Measurements from ENCODE around the gene TNFSF11. TPM values are rescaled to one million over a fixed set of nuclear protein-coding genes. Genes with fewer than 3 reads are reported as not detected.

TNFSF11 gene
- total and polyA plus RNA-seq, 2 donors (not counting 3 experiments of a cell fraction or from before 2014, with no cell fraction given): not detected

DNA sequence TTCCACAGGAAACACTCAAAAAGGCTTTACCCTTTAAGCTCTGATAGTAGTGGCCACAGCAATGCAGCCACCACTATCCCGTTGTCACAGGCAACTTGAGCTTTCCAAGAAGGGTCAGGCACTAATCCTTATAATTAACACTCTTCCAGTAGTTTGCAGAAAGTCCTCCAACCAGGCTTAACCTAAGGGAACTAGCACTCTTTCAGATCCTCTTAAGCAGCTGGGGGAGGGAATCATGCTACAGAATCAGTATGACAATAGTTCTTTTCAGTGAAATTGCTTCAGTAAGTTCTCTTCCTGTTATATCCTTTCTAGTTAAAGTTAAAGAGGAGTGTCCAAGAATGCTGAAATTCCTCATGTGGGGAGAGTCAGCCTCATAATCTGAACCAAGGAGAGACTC lies 82.2 kb downstream of the TNFSF11 start:
- no peaks in the 10 kb centered on the region for H4K20me1 ChIP-seq (replicated peaks; ENCODE audit: control insufficient read depth, extremely low read depth, insufficient read depth, low read length)
- H3K27ac ChIP-seq (ENCODE audit: insufficient read depth, low read depth, low read length): no peak overlapping the region
- FAIRE-seq (no peak), DNase-seq (ENCODE audit: low read depth, low spot score) (no peak)
- no peak overlapping the region for H3K9ac ChIP-seq (replicated peaks; ENCODE audit: extremely low read depth, insufficient read depth, low read length)
- no peaks in the 10 kb centered on the region for H3K36me3 ChIP-seq (ENCODE audit: control insufficient read depth in 2 of 2, extremely low read depth in 1 of 2, insufficient read depth in 2 of 2, low read length in 2 of 2)
- CTCF ChIA-PET: interaction anchor here (1.0 kb wide), 1 partner anchor 1148 kb away, joined by 3 read pairs; no protein-coding TSS in a partner anchor
- no TSS peak for BruUV-seq (replicated peaks)
- dilution Hi-C loops (cut with MboI; ENCODE audit: extremely low pct_ligation_motif_present, low sequenced_read_pairs) (no loop called here), intact Hi-C loops (cut with micrococcal nuclease) (no loop called here)
- TF ChIP-seq JUN (IDR thresholded peaks at IDR 0.05; ENCODE audit: borderline replicate concordance, insufficient read depth, insufficient read length, low read depth) (no peak), POLR2A (IDR thresholded peaks at IDR 0.05; ENCODE audit: low read depth, low read length) (no peak), FOS (IDR thresholded peaks at IDR 0.05; ENCODE audit: borderline replicate concordance, insufficient read depth, low read length) (no peak), GATA2 (IDR thresholded peaks at IDR 0.05; ENCODE audit: insufficient read depth, insufficient read length, low read depth, low read length) (no peak), MYC (IDR thresholded peaks at IDR 0.05; ENCODE audit: low read depth, low read length) (no peak), POLR2AphosphoS5 (IDR thresholded peaks at IDR 0.05; ENCODE audit: insufficient read depth, low read depth, low read length) (no peak), EZH2 (IDR thresholded peaks at IDR 0.05; ENCODE audit: borderline replicate concordance, low read depth, low read length, severe bottlenecking) (no peak)
- TF ChIP-seq, protein P1, sequence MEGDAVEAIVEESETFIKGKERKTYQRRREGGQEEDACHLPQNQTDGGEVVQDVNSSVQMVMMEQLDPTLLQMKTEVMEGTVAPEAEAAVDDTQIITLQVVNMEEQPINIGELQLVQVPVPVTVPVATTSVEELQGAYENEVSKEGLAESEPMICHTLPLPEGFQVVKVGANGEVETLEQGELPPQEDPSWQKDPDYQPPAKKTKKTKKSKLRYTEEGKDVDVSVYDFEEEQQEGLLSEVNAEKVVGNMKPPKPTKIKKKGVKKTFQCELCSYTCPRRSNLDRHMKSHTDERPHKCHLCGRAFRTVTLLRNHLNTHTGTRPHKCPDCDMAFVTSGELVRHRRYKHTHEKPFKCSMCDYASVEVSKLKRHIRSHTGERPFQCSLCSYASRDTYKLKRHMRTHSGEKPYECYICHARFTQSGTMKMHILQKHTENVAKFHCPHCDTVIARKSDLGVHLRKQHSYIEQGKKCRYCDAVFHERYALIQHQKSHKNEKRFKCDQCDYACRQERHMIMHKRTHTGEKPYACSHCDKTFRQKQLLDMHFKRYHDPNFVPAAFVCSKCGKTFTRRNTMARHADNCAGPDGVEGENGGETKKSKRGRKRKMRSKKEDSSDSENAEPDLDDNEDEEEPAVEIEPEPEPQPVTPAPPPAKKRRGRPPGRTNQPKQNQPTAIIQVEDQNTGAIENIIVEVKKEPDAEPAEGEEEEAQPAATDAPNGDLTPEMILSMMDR (IDR thresholded peaks at IDR 0.05; ENCODE audit: extremely low read depth in 1 of 2, insufficient read depth in 1 of 2, low read depth in 1 of 2, low read length in 2 of 2): no peak
- TF ChIP-seq, protein P2, sequence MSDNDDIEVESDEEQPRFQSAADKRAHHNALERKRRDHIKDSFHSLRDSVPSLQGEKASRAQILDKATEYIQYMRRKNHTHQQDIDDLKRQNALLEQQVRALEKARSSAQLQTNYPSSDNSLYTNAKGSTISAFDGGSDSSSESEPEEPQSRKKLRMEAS (IDR thresholded peaks at IDR 0.05; ENCODE audit: insufficient read depth, insufficient read length): no peak
- H3K79me2 ChIP-seq (ENCODE audit: control insufficient read depth, insufficient read depth, low read length): no peaks in the 10 kb centered on the region
- no peak overlapping the region for H3K4me2 ChIP-seq (ENCODE audit: insufficient read depth, low read length)
- POLR2A ChIA-PET: no interaction called here
- H3K4me3 ChIP-seq (replicated peaks in 1 of 3; ENCODE audit: insufficient read depth in 1 of 3, low read depth in 1 of 3, low read length in 3 of 3): no peak overlapping the region
- H3K9me3 ChIP-seq (replicated peaks; ENCODE audit: control insufficient read depth, insufficient read depth, low read length): no peaks in the 10 kb centered on the region
- peaks cover 8 to 19% of the 10 kb centered on the region in 2 experiments for H3K27me3 ChIP-seq (ENCODE audit: control insufficient read depth in 2 of 2, insufficient read depth in 2 of 2, low read length in 2 of 2)
- H2AFZ ChIP-seq (ENCODE audit: low read depth, low read length): no peak overlapping the region
- H3K9me1 ChIP-seq (replicated peaks; ENCODE audit: control insufficient read depth, extremely low read depth, insufficient read depth, low read length): no peaks in the 10 kb centered on the region
- no peaks in the 10 kb centered on the region for H3K4me1 ChIP-seq (ENCODE audit: control insufficient read depth, extremely low read depth, insufficient read depth, low read length)
